IMR-90 (cell line): ENCODE measurements around the gene ACE. TPM values are rescaled to one million over a fixed set of nuclear protein-coding genes. Genes with fewer than 3 reads are reported as not detected.

Source experiments
- ATAC-seq: fragments of 200-7000 bp; cut with Tn5 transposase; 2 replicates; pipeline ENCODE4 v1.9.1; 2020; ENCODE audit warnings: low read depth, mild to moderate bottlenecking, moderate library complexity
- BruUV-seq: library from RNA; stranded (reverse); fragments of 400-500 nt; replicated peaks from 2 replicates; lab custom pipeline; 2021; lab: Mats Ljungman, UMichigan
- CTCF ChIA-PET: fragments of 300-600 bp; formaldehyde crosslinking; extraction: SDS; loops from one replicate; lab custom pipeline; 2021; ENCODE audit warnings: antibody characterized with exemption; lab: Yijun Ruan, JAX
- POLR2A ChIA-PET: fragments of 300-600 bp; sonication (Branson Sonifier 250); formaldehyde crosslinking; loops from one replicate; lab custom pipeline; 2022; ENCODE audit warnings: antibody characterized with exemption; ENCODE audit not compliant: unreplicated experiment; lab: Charles Lee
- DNase-seq: peaks from one replicate; pipeline ENCODE4 v3.0.0; 2013
- H2AFZ ChIP-seq: replicated peaks from 2 replicates; pipeline ENCODE3; 2013; ENCODE audit warnings: low read length, mild to moderate bottlenecking; ENCODE audit not compliant: poor library complexity
- H2AK5ac ChIP-seq: 2 replicates; pipeline ENCODE4 v1.6.1; 2013; ENCODE audit warnings: low read depth, low read length, inconsistent platforms
- H2AK9ac ChIP-seq: replicated peaks from 2 replicates; pipeline ENCODE3; 2013; ENCODE audit warnings: mild to moderate bottlenecking, low read depth, low read length, moderate library complexity; ENCODE audit not compliant: poor library complexity
- H2BK120ac ChIP-seq: 2 replicates; pipeline ENCODE4 v1.6.1; 2013; ENCODE audit warnings: low read depth, low read length, inconsistent platforms
- H2BK15ac ChIP-seq: 3 replicates; pipeline ENCODE4 v1.6.1; 2013; ENCODE audit warnings: low read depth, low read length, inconsistent platforms
- H2BK20ac ChIP-seq: 2 replicates; pipeline ENCODE4 v1.6.1; 2013; ENCODE audit warnings: low read depth, mild to moderate bottlenecking, inconsistent platforms, low read length, moderate library complexity
- H2BK5ac ChIP-seq: 2 replicates; pipeline ENCODE4 v1.6.1; 2013; ENCODE audit warnings: mild to moderate bottlenecking, low read depth, low read length, inconsistent platforms; ENCODE audit not compliant: poor library complexity, severe bottlenecking
- H3K14ac ChIP-seq: replicated peaks from 2 replicates; pipeline ENCODE4 v1.6.1; 2013; ENCODE audit warnings: low read depth, low read length, inconsistent platforms
- H3K18ac ChIP-seq: 2 replicates; pipeline ENCODE4 v1.6.1; 2013; ENCODE audit warnings: low read depth, low read length, control low read depth
- H3K23ac ChIP-seq: 2 replicates; pipeline ENCODE4 v1.6.1; 2013; ENCODE audit warnings: low read depth, low read length, inconsistent platforms
- H3K27ac ChIP-seq: 2 replicates; pipeline ENCODE4 v1.5.1; 2013; ENCODE audit warnings: mild to moderate bottlenecking, control low read depth, low read length; ENCODE audit not compliant: insufficient read depth
- H3K27me3 ChIP-seq: 2 replicates; pipeline ENCODE4 v1.6.1; 2013; ENCODE audit warnings: low read length; ENCODE audit not compliant: control insufficient read depth, insufficient read depth
- H3K36me3 ChIP-seq: 2 replicates; pipeline ENCODE4 v1.6.1; 2013; ENCODE audit warnings: low read length, mixed read lengths; ENCODE audit not compliant: control insufficient read depth, insufficient read depth
- H3K4ac ChIP-seq: 2 replicates; pipeline ENCODE4 v1.6.1; 2013; ENCODE audit warnings: low read depth, low read length, inconsistent platforms
- H3K4me1 ChIP-seq: 2 replicates; pipeline ENCODE4 v1.6.1; 2013; ENCODE audit warnings: low read length, mixed read lengths; ENCODE audit not compliant: control insufficient read depth, insufficient read depth
- H3K4me2 ChIP-seq: 2 replicates; pipeline ENCODE4 v1.6.1; 2013; ENCODE audit warnings: low read depth, mild to moderate bottlenecking, control low read depth, low read length, moderate library complexity
- H3K4me3 ChIP-seq: 2 replicates; pipeline ENCODE4 v1.5.1; 2013; ENCODE audit warnings: low read depth, mild to moderate bottlenecking, control low read depth, low read length, moderate library complexity; ENCODE audit not compliant: insufficient read depth
- H3K56ac ChIP-seq: 2 replicates; pipeline ENCODE4 v1.6.1; 2013; ENCODE audit warnings: low read length, inconsistent platforms; ENCODE audit not compliant: insufficient read depth; ENCODE audit errors: extremely low read depth
- H3K79me1 ChIP-seq, 2 experiments: 2 replicates each; pipeline ENCODE4 v1.6.1; 2013; ENCODE audit warnings: low read length in 2 of 2, inconsistent platforms in 1 of 2, low read depth in 1 of 2
- H3K9ac ChIP-seq: 2 replicates; pipeline ENCODE4 v1.6.1; 2013; ENCODE audit warnings: low read depth, low read length, control low read depth
- H3K9me1 ChIP-seq: 2 replicates; pipeline ENCODE4 v1.6.1; 2013; ENCODE audit warnings: low read length, inconsistent platforms; ENCODE audit not compliant: insufficient read depth
- H3K9me3 ChIP-seq: 2 replicates; pipeline ENCODE4 v1.6.1; 2013; ENCODE audit warnings: low read length; ENCODE audit not compliant: control insufficient read depth, insufficient read depth
- H4K20me1 ChIP-seq: 2 replicates; pipeline ENCODE4 v1.6.1; 2013; ENCODE audit warnings: low read length, inconsistent platforms; ENCODE audit not compliant: insufficient read depth
- H4K5ac ChIP-seq: 2 replicates; pipeline ENCODE4 v1.6.1; 2013; ENCODE audit warnings: mild to moderate bottlenecking, low read depth, low read length, control low read depth
- H4K8ac ChIP-seq, 2 experiments: 2 replicates each; pipeline ENCODE4 v1.6.1; 2013; ENCODE audit warnings: low read depth in 2 of 2, low read length in 2 of 2, control low read depth in 1 of 2, inconsistent platforms in 1 of 2
- H4K91ac ChIP-seq: 2 replicates; pipeline ENCODE4 v1.6.1; 2013; ENCODE audit warnings: low read depth, low read length, inconsistent platforms; ENCODE audit not compliant: insufficient read depth
- CEBPB ChIP-seq: IDR thresholded peaks from 2 replicates; pipeline ENCODE4 v1.6.1; 2012; ENCODE audit warnings: low read depth, low read length, improper control_type of control experiment
- FOS ChIP-seq: fragments of 150-350 bp; IDR thresholded peaks from 2 replicates; pipeline ENCODE4 v1.6.1; 2016; ENCODE audit warnings: low read depth, low read length
- MAZ ChIP-seq: IDR thresholded peaks from 2 replicates; pipeline ENCODE4 v1.6.1; 2012; ENCODE audit warnings: low read depth, mild to moderate bottlenecking, low read length, improper control_type of control experiment, moderate library complexity, borderline replicate concordance
- NFE2L2 ChIP-seq: fragments of 150-350 bp; IDR thresholded peaks from 2 replicates; pipeline ENCODE4 v1.6.1; 2016; ENCODE audit warnings: low read depth, mild to moderate bottlenecking, low read length
- RAD21 ChIP-seq: IDR thresholded peaks from 2 replicates; pipeline ENCODE4 v1.6.1; 2012; ENCODE audit warnings: low read length, improper control_type of control experiment
- RCOR1 ChIP-seq: IDR thresholded peaks from 2 replicates; pipeline ENCODE4 v1.6.1; 2012; ENCODE audit warnings: mild to moderate bottlenecking, low read length, improper control_type of control experiment; ENCODE audit not compliant: insufficient replicate concordance
- WGBS, 2 experiments: methylation state at CpG; one replicate each; pipeline versions ENCODE4 v1.1.5 to v1.1.7; 2013; ENCODE audit warnings: missing lambda C conversion rate in 2 of 2; ENCODE audit not compliant: insufficient read length in 1 of 2; ENCODE audit errors: extremely low coverage in 2 of 2; 5-methylcytosine and 5-hydroxymethylcytosine counted together
- dilution Hi-C: fragments of 300-500 bp; cut with HindIII; formaldehyde crosslinking; loops from one replicate; pipeline ENCODE4 v1.14.3; 2018; ENCODE audit warnings: low sequenced_read_pairs; ENCODE audit not compliant: unreplicated experiment
- in situ Hi-C: fragments of 300-500 bp; cut with MboI; formaldehyde crosslinking; loops from 3 replicates; pipeline ENCODE4 v1.14.3; 2019; ENCODE audit warnings: low sequenced_read_pairs, inconsistent platforms, mixed read lengths
- intact Hi-C: fragments of 100-400 bp; cut with micrococcal nuclease; formaldehyde crosslinking; loops from 2 replicates; pipeline ENCODE4 v1.10.0; 2022
- polyA plus RNA-seq, 3 experiments: library from polyadenylated mRNA; depleted of rRNA; stranded (reverse); fragments of >200 nt; gene quantifications; 2 replicates each; pipeline ENCODE4 v1.2.3, GENCODE V29; 2012; ENCODE audit warnings: low replicate concordance in 1 of 3
- total RNA-seq: library from RNA; depleted of rRNA; stranded (reverse); fragments of >200 nt; gene quantifications from 2 replicates; pipeline ENCODE4 v1.2.3, GENCODE V29; 2012

ACE gene
- total and polyA plus RNA-seq, 2 of the 4 experiments (the other 2 are of a cell fraction), result 1.4 to 5.8 TPM

- no peak for TF ChIP-seq CEBPB
- no peak for TF ChIP-seq MAZ
- no peak for TF ChIP-seq RAD21
- no peak for TF ChIP-seq RCOR1
- TF ChIP-seq FOS, result no peak
Observed at GRCh38 chr17:63479495-63480184, 2.8 kb downstream of the ACE start (continued).

- in situ Hi-C loops, result no loop called here
- dilution Hi-C loops, result no loop called here
Observed at GRCh38 chr17:63480192-63480784, 3.4 kb downstream of the ACE start.

More at GRCh38 chr17:63480192-63480784, 3.4 kb downstream of the ACE start:
- H4K91ac ChIP-seq, result no peak overlapping the region
- H2AK9ac ChIP-seq, result no peak overlapping the region
- BruUV-seq, result no TSS peak
- H3K9ac ChIP-seq, result no peak overlapping the region
- no peak overlapping the region for H4K5ac ChIP-seq
- no peak overlapping the region for H2BK120ac ChIP-seq
- H3K4me1 ChIP-seq, result peaks cover 11% of the 10 kb centered on the region
- no peak overlapping the region for H4K8ac ChIP-seq
- H3K4me2 ChIP-seq, result no peak overlapping the region
- DNase-seq (no peak), ATAC-seq (no peak)
- intact Hi-C loops, result no loop called here
- H2AFZ ChIP-seq, result no peak overlapping the region
- no peak overlapping the region for H3K18ac ChIP-seq
- no peak overlapping the region for H3K56ac ChIP-seq
- H2BK20ac ChIP-seq, result 0 out of 2 replicates have a peak overlapping the region, but pooled peaks have one; percentile 35
- TF ChIP-seq MAZ (no peak), NFE2L2 (no peak)
- H3K27me3 ChIP-seq, result peaks cover 11% of the 10 kb centered on the region
- H3K14ac ChIP-seq, result no peak overlapping the region
- CTCF ChIA-PET, result interaction anchor here (3.3 kb wide), 1 partner anchor 54 kb away, joined by 24 read pairs; no protein-coding TSS in a partner anchor
- no peak overlapping the region for H3K27ac ChIP-seq
- peak overlapping the region; percentile 39; the same call in 1 of the 2 replicates for H2AK5ac ChIP-seq
- POLR2A ChIA-PET, result interaction anchor here (0.5 kb wide), 1 partner anchor 66 kb away, joined by 4 read pairs; no protein-coding TSS in a partner anchor
- H3K79me1 ChIP-seq, result no peaks in the 10 kb centered on the region
- H3K9me3 ChIP-seq, result no peaks in the 10 kb centered on the region
- no peak overlapping the region for H3K4me3 ChIP-seq
- 69% methylated on average over 4 of the region's 21 CpGs; no CpG with 5 or more reads in 1 of the 2 experiments for WGBS, 2 experiments
- no peak overlapping the region for H2BK5ac ChIP-seq
- no peak overlapping the region for H2BK15ac ChIP-seq
- H3K36me3 ChIP-seq, result no peaks in the 10 kb centered on the region
- peaks cover 3% of the 10 kb centered on the region; the same call in 1 of the 2 replicates for H3K9me1 ChIP-seq
- no peaks in the 10 kb centered on the region for H4K20me1 ChIP-seq
- no peak overlapping the region for H3K4ac ChIP-seq
- no peak overlapping the region for H3K23ac ChIP-seq
